GM08714 (cell line): ENCODE results near the gene KAT8.

ENCODE experiments used
- H3K4me3 ChIP-seq: fragments of 200-500 bp; sonication (Bioruptor generic); 2 replicates; pipeline ENCODE4 v1.5.1; 2014; ENCODE audit warnings: mild to moderate bottlenecking, low read length, inconsistent platforms
- ZNF274 ChIP-seq: IDR thresholded peaks from 2 replicates; pipeline ENCODE4 v1.6.1; 2012; ENCODE audit warnings: mild to moderate bottlenecking, low read depth, low read length

The KAT8 gene

GRCh38 chr16:31080035-31080629 lies 37.3 kb upstream of the KAT8 start:
- no peak for TF ChIP-seq ZNF274
- H3K4me3 ChIP-seq, result no peak overlapping the region

DNA sequence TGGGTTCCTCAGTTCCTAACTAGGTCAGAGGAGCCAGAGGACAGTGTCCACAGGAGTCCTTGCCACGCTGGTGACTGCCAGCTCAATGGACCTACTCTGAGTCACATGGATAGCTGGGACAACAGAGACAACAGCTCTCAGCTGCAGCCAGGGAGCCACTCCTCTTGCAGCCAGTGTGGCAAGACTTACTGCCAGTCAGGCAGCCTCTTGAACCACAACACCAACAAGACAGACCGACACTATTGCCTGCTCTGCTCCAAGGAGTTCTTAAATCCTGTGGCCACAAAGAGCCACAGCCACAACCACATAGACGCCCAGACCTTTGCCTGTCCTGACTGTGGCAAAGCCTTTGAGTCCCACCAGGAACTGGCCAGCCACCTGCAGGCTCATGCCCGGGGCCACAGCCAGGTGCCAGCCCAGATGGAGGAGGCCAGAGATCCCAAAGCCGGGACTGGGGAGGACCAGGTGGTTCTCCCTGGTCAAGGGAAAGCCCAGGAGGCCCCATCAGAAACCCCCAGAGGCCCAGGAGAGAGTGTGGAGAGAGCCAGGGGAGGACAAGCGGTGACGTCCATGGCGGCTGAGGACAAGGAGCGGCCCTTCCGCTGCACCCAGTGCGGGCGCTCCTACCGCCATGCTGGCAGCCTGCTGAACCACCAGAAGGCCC lies 36.6 kb upstream of the KAT8 start:
- no peak for TF ChIP-seq ZNF274
- no peak overlapping the region for H3K4me3 ChIP-seq

- no peak for TF ChIP-seq ZNF274
- H3K4me3 ChIP-seq, result no peak overlapping the region
Measured at GRCh38 chr16:31081428-31082351, 35.8 kb upstream of the KAT8 start.

GRCh38 chr16:31082368-31083045 lies 35.0 kb upstream of the KAT8 start:
- no peak overlapping the region for H3K4me3 ChIP-seq
- no peak for TF ChIP-seq ZNF274

GRCh38 chr16:31083081-31083480 lies 34.4 kb upstream of the KAT8 start:
- TF ChIP-seq ZNF274, result no peak
- no peak overlapping the region for H3K4me3 ChIP-seq

- no peak for TF ChIP-seq ZNF274
Measured at GRCh38 chr16:31083556-31083955, 33.9 kb upstream of the KAT8 start.

GRCh38 chr16:31083981-31084380 lies 33.5 kb upstream of the KAT8 start:
- no peak for TF ChIP-seq ZNF274
- no peak overlapping the region for H3K4me3 ChIP-seq

More at GRCh38 chr16:31083556-31083955, 33.9 kb upstream of the KAT8 start:
- H3K4me3 ChIP-seq, result no peak overlapping the region

DNA sequence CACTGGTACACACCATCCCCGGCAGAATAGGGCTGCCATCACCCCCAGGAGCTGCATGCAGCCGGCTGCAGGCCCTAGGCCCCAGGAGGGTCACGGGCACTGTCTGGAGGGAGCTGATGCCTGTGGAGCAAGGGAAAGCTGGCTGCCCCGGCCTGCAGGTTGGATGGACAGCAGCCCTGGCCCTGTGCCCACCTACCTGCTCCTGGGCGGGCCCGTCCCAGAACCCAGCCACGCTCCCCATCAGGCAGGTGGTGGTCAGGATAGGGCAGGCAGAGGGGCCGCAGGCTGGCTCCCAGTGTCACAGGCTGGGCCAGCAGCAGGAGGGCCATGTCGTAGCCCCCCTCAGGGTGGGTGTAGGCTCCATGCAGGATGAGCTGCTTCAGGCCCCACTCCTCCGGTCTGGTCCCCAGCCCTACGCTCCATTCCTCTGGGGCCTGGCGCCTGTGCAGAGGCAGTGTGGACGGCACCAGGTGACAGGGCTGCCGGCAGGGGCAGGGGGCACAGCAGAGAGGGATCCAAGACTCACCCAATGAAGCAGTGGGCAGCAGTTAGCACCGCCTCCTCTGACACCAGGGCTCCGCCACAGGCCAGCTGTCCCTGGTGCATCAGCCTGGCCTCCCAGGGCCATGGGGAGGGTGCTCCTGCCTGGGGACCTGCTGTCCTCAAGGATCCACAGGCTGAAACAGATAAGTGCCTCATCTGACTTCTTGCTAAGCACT lies 32.7 kb upstream of the KAT8 start:
- no peak for TF ChIP-seq ZNF274
- H3K4me3 ChIP-seq, result no peak overlapping the region

GRCh38 chr16:31085411-31085810 lies 32.1 kb upstream of the KAT8 start:
- TF ChIP-seq ZNF274, result no peak
- no peak overlapping the region for H3K4me3 ChIP-seq

GRCh38 chr16:31085873-31086628 lies 31.4 kb upstream of the KAT8 start:
- no peak overlapping the region for H3K4me3 ChIP-seq
- TF ChIP-seq ZNF274, result no peak

GRCh38 chr16:31086629-31086906 lies 30.9 kb upstream of the KAT8 start:
- no peak overlapping the region for H3K4me3 ChIP-seq
- TF ChIP-seq ZNF274, result no peak

GRCh38 chr16:31087481-31087880 lies 30.0 kb upstream of the KAT8 start:
- TF ChIP-seq ZNF274, result no peak
- H3K4me3 ChIP-seq, result no peak overlapping the region

GRCh38 chr16:31087971-31088370 lies 29.5 kb upstream of the KAT8 start:
- no peak for TF ChIP-seq ZNF274
- no peak overlapping the region for H3K4me3 ChIP-seq
